ENCODE results near the gene CTLA4. TPM values are rescaled to one million over a fixed set of nuclear protein-coding genes. Genes with fewer than 3 reads are reported as not detected.

CTLA4 gene
- total and polyA plus RNA-seq, 10 of the 15 experiments (the other 5 are each of a cell fraction or from before 2014, with no cell fraction given), result not detected

DNA sequence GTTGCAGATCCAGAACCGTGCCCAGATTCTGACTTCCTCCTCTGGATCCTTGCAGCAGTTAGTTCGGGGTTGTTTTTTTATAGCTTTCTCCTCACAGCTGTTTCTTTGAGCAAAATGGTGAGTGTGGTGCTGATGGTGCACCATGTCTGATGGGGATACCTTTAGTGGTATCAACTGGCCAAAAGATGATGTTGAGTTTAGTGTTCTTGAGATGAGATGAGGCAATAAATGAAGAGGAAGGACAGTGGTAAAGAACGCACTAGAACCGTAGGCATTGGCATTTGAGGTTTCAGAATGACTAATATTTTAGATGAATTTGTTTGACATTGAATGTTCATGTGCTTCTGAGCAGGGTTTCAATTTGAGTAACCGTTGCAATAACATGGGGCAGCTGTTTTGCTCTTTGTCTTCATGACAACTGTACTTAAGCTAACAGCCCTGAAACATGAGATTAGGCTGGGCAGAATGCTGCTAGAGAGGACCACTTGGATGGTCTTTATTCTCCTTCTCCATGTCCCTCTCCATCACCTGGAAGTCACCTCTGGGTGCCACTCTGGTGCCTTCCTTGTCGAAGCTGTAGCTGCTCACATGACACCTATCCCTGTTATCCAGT is 3.9 kb downstream of the CTLA4 start (continued):
- TF ChIP-seq, protein P1, sequence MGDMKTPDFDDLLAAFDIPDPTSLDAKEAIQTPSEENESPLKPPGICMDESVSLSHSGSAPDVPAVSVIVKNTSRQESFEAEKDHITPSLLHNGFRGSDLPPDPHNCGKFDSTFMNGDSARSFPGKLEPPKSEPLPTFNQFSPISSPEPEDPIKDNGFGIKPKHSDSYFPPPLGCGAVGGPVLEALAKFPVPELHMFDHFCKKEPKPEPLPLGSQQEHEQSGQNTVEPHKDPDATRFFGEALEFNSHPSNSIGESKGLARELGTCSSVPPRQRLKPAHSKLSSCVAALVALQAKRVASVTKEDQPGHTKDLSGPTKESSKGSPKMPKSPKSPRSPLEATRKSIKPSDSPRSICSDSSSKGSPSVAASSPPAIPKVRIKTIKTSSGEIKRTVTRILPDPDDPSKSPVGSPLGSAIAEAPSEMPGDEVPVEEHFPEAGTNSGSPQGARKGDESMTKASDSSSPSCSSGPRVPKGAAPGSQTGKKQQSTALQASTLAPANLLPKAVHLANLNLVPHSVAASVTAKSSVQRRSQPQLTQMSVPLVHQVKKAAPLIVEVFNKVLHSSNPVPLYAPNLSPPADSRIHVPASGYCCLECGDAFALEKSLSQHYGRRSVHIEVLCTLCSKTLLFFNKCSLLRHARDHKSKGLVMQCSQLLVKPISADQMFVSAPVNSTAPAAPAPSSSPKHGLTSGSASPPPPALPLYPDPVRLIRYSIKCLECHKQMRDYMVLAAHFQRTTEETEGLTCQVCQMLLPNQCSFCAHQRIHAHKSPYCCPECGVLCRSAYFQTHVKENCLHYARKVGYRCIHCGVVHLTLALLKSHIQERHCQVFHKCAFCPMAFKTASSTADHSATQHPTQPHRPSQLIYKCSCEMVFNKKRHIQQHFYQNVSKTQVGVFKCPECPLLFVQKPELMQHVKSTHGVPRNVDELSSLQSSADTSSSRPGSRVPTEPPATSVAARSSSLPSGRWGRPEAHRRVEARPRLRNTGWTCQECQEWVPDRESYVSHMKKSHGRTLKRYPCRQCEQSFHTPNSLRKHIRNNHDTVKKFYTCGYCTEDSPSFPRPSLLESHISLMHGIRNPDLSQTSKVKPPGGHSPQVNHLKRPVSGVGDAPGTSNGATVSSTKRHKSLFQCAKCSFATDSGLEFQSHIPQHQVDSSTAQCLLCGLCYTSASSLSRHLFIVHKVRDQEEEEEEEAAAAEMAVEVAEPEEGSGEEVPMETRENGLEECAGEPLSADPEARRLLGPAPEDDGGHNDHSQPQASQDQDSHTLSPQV (IDR thresholded peaks at IDR 0.05), result no peak
- TF ChIP-seq, protein P2, sequence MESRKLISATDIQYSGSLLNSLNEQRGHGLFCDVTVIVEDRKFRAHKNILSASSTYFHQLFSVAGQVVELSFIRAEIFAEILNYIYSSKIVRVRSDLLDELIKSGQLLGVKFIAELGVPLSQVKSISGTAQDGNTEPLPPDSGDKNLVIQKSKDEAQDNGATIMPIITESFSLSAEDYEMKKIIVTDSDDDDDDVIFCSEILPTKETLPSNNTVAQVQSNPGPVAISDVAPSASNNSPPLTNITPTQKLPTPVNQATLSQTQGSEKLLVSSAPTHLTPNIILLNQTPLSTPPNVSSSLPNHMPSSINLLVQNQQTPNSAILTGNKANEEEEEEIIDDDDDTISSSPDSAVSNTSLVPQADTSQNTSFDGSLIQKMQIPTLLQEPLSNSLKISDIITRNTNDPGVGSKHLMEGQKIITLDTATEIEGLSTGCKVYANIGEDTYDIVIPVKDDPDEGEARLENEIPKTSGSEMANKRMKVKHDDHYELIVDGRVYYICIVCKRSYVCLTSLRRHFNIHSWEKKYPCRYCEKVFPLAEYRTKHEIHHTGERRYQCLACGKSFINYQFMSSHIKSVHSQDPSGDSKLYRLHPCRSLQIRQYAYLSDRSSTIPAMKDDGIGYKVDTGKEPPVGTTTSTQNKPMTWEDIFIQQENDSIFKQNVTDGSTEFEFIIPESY (IDR thresholded peaks at IDR 0.05), result no peak
- TF ChIP-seq MXI1 (IDR thresholded peaks at IDR 0.05; ENCODE audit: low read depth, low read length) (no peak), ZBED1 (IDR thresholded peaks at IDR 0.05; ENCODE audit: borderline replicate concordance) (peak; percentile 58; the same call in 1 of the 2 replicates), JUND (IDR thresholded peaks at IDR 0.05; ENCODE audit: low read depth, low read length) (peak; percentile 85), SMC3 (IDR thresholded peaks at IDR 0.05; ENCODE audit: borderline replicate concordance, low read length) (no peak), GABPA (IDR thresholded peaks at IDR 0.05; ENCODE audit: low read depth) (0 out of 2 replicates have a peak, but pooled peaks have one; percentile 6), RFX5 (IDR thresholded peaks at IDR 0.05; ENCODE audit: low read depth, low read length) (no peak), NFXL1 (IDR thresholded peaks at IDR 0.05; ENCODE audit: borderline replicate concordance) (no peak), RB1 (IDR thresholded peaks at IDR 0.05; ENCODE audit: borderline replicate concordance) (no peak), BACH1 (IDR thresholded peaks at IDR 0.05; ENCODE audit: borderline replicate concordance) (no peak)
- TF ChIP-seq, protein P3, sequence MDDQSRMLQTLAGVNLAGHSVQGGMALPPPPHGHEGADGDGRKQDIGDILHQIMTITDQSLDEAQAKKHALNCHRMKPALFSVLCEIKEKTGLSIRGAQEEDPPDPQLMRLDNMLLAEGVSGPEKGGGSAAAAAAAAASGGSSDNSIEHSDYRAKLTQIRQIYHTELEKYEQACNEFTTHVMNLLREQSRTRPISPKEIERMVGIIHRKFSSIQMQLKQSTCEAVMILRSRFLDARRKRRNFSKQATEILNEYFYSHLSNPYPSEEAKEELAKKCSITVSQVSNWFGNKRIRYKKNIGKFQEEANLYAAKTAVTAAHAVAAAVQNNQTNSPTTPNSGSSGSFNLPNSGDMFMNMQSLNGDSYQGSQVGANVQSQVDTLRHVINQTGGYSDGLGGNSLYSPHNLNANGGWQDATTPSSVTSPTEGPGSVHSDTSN (IDR thresholded peaks at IDR 0.05; ENCODE audit: insufficient replicate concordance, low read depth, low read length), result peak; percentile 38
- TF ChIP-seq, protein P4, sequence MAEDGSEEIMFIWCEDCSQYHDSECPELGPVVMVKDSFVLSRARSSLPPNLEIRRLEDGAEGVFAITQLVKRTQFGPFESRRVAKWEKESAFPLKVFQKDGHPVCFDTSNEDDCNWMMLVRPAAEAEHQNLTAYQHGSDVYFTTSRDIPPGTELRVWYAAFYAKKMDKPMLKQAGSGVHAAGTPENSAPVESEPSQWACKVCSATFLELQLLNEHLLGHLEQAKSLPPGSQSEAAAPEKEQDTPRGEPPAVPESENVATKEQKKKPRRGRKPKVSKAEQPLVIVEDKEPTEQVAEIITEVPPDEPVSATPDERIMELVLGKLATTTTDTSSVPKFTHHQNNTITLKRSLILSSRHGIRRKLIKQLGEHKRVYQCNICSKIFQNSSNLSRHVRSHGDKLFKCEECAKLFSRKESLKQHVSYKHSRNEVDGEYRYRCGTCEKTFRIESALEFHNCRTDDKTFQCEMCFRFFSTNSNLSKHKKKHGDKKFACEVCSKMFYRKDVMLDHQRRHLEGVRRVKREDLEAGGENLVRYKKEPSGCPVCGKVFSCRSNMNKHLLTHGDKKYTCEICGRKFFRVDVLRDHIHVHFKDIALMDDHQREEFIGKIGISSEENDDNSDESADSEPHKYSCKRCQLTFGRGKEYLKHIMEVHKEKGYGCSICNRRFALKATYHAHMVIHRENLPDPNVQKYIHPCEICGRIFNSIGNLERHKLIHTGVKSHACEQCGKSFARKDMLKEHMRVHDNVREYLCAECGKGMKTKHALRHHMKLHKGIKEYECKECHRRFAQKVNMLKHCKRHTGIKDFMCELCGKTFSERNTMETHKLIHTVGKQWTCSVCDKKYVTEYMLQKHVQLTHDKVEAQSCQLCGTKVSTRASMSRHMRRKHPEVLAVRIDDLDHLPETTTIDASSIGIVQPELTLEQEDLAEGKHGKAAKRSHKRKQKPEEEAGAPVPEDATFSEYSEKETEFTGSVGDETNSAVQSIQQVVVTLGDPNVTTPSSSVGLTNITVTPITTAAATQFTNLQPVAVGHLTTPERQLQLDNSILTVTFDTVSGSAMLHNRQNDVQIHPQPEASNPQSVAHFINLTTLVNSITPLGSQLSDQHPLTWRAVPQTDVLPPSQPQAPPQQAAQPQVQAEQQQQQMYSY (CRISPR knock-in tag; IDR thresholded peaks at IDR 0.05), result no peak
- TF ChIP-seq, protein P5, sequence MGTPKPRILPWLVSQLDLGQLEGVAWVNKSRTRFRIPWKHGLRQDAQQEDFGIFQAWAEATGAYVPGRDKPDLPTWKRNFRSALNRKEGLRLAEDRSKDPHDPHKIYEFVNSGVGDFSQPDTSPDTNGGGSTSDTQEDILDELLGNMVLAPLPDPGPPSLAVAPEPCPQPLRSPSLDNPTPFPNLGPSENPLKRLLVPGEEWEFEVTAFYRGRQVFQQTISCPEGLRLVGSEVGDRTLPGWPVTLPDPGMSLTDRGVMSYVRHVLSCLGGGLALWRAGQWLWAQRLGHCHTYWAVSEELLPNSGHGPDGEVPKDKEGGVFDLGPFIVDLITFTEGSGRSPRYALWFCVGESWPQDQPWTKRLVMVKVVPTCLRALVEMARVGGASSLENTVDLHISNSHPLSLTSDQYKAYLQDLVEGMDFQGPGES (IDR thresholded peaks at IDR 0.05), result no peak
